Gastroesophageal sphincter (tissue), 3 donors: ENCODE data around the gene IGF2R.

Source experiments
- CTCF ChIP-seq, 4 experiments: fragments of 200-600 bp in 2 of 4; fragments of 450-650 bp in 2 of 4; sonication (generic) in 1 of 4; IDR thresholded peaks; one replicate each; pipeline ENCODE4 v1.5.1; 2017 to 2019; ENCODE audit warnings: antibody characterized with exemption in 4 of 4, mild to moderate bottlenecking in 2 of 4, moderate library complexity in 2 of 4
- EP300 ChIP-seq: sonication (generic); formaldehyde crosslinking; IDR thresholded peaks from one replicate; pipeline ENCODE4 v1.6.1; 2017; ENCODE audit warnings: antibody characterized with exemption, mild to moderate bottlenecking
- POLR2A ChIP-seq, 2 donors: fragments of 450-650 bp; IDR thresholded peaks; one replicate each; pipeline ENCODE4 v1.6.1; 2017; ENCODE audit warnings: antibody characterized with exemption in 2 of 2, mild to moderate bottlenecking in 2 of 2, moderate library complexity in 1 of 2

- no peak for TF ChIP-seq CTCF (IDR thresholded peaks at IDR 0.05)
- TF ChIP-seq EP300: no peak
- no peak for TF ChIP-seq POLR2A (IDR thresholded peaks at IDR 0.05)
Measured at GRCh38 chr6:160102399-160102798, 133.5 kb downstream of the IGF2R start.
